HG03039 (cell line): ENCODE results near the gene KIRREL2.
"Not testable (repeated sequence)": the region's sequence is repeated elsewhere in the genome, so short reads cannot be mapped to it uniquely, and the experiment has no call there.

Source experiments
- ATAC-seq: cut with Tn5 transposase; IDR thresholded peaks from one replicate; pipeline ENCODE4 v1.9.1; 2021; ENCODE audit warnings: mild to moderate bottlenecking, moderate library complexity; ENCODE audit not compliant: unreplicated experiment

Gene KIRREL2

DNA sequence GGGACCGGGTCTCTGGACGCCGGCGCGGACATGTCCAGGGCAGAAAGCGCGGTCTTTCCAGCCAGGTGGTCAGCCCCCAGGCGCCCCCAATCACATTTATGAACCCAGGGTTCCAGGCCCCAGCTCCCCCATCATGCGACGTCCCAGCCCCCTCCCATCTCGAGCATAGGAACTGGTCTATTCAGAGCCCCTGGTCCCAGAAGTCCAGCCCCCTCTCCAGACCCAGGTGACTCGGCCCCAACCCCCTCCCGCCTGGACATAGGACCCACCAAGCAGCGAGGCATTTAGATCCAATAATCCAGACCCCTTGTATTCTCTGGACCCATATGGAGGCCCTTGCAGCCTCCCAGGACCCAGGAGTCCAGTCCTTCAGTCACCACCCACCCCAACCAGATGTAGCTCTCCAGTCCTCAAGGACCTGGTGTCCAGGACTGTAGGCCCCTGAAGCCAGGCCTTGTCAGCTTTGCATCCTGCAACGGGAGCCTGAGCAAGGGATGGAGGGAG lies 12.2 kb downstream of the KIRREL2 start:
- no peak for ATAC-seq

GRCh38 chr19:35869327-35870123 lies 12.8 kb downstream of the KIRREL2 start:
- ATAC-seq, result no peak

- ATAC-seq, result not testable (repeated sequence)
Measured at GRCh38 chr19:35870124-35870736, 13.5 kb downstream of the KIRREL2 start.

GRCh38 chr19:35870798-35871197 lies 14.1 kb downstream of the KIRREL2 start:
- no peak for ATAC-seq

GRCh38 chr19:35871611-35872010 lies 14.9 kb downstream of the KIRREL2 start:
- no peak for ATAC-seq

- no peak for ATAC-seq
Measured at GRCh38 chr19:35872180-35872579, 15.5 kb downstream of the KIRREL2 start.

GRCh38 chr19:35874392-35874930 lies 17.8 kb downstream of the KIRREL2 start:
- ATAC-seq, result no peak

DNA sequence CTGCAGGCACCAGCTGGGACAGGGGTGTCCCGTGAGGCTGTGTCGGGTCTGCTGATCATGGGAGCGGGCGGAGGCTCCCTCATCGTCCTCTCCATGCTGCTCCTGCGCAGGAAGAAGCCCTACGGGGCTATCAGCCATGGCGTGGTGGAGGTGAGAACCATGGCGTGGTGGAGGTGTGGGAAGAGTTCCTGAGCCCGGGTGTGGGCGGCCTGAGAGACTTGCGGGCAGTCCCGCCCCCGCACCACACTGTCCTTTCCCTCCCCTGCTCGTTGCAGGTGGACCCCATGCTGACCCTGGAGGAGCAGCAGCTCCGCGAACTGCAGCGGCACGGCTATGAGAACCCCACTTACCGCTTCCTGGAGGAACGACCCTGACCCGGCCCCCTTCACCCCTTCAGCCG lies 22.4 kb downstream of the KIRREL2 start:
- ATAC-seq, result no peak

DNA sequence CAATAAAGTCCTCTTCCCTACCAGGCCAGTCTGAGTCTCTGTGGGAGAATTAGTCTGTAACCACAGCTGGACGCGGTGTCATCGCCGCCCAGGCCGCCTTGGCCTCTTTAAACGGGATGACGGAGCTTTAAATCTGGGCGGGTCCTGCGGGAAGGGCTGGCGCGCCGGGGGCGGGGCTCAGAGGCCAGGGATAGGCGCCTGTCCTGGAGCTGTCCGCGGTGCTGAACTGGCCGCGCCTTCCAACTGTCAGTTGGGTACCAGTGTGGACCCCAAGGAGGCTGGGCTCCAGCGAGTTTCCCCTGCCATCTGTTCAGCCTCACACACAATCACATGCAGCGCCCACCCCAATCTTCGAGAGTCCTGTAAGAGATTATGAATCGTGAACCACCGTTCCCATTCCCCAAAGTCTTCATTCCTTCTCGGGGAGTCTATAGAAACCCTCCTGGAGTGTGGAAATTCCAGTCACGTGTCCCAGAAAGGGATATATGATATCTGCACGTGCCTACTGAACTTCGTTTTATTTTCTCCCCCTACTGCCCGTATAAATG lies 23.1 kb downstream of the KIRREL2 start:
- no peak for ATAC-seq

DNA sequence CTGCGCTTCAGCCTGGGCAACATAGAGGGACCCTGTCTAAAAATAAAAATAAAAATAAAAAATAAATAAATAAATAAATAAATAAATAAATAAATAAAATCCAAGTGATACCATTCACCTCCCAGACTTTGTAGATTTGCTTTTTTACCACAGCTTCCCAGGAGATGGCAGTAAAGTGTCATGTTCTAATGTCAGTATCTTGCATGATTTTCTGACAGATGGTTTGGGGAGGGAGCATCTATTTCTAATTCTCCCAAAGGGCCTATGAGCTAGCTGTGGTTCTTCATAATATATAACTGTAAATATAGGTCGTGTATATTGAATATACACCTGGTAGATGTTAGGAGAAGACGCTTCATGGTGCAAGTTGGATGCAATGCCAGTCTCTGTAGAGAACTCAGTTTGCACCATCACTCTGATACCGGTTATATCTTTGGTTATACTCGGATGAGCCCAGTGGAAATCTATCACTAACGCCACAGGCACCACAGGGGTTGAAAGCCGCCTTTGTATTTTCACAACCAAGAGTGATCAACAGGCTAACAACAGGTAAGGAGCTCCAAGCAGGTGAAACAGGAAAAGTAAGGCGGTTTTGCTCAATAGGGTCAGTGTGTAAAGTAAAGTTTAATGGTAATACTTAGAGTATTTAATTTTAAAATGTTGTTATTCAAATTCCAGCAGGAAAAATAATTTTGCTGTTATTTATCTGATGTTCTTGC lies 25.6 kb downstream of the KIRREL2 start:
- ATAC-seq, result no peak

GRCh38 chr19:35883882-35884281 lies 27.2 kb downstream of the KIRREL2 start:
- no peak for ATAC-seq

DNA sequence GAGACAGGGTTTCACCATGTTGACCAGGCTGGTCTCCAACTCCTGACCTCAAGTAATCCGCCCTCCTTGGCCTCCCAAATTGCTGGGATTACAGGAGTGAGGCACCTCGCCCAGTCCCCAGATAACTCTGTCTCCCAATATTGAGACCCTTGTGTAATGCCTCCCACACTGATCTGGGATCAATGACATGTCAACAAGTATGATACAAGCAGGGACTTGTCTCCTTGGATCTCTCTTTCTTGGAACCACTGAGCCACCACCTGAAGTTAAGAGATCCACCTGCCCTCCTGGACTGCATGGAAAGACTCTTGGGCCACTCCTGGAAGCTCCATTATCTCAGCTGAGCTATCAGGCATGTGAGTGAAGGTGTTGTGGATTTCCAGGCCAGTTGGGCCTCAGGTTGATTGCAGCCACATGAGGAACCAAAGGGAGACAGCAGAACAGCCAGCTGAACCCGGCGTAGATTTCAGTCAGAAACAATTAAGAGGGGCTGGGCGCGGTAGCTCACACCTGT lies 28.6 kb downstream of the KIRREL2 start:
- no peak for ATAC-seq

GRCh38 chr19:35885904-35886303 lies 29.2 kb downstream of the KIRREL2 start:
- no peak for ATAC-seq

GRCh38 chr19:35887197-35887596 lies 30.5 kb downstream of the KIRREL2 start:
- ATAC-seq, result no peak

GRCh38 chr19:35888398-35888797 lies 31.7 kb downstream of the KIRREL2 start:
- no peak for ATAC-seq

- ATAC-seq, result no peak
Measured at GRCh38 chr19:35889370-35890112, 32.8 kb downstream of the KIRREL2 start.

- no peak for ATAC-seq
Measured at GRCh38 chr19:35890113-35890650, 33.5 kb downstream of the KIRREL2 start.

- ATAC-seq, result not testable (repeated sequence)
Measured at GRCh38 chr19:35891819-35892218, 35.1 kb downstream of the KIRREL2 start.

DNA sequence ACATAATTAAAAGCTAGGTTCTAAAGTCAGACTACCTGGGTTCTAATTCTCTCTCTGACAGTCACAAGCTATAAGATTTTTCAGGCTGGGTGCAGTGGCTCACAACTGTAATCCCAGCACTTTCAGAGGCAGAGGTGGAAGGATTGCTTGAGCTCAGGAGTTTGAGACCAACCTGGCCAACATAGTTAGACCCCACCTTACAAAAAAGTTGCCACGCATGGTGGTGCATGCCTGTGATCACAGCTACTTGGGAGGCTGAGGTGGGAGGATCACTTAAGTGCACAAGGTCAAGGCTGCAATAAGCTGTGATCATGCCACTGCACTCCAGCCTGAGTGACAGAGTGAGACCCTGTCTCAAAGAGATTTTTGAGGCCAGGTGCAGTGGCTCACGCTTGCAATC lies 37.6 kb downstream of the KIRREL2 start:
- no peak for ATAC-seq
